COLO829 (cell line): ENCODE measurements around the gene ZNF365.
"Not testable (repeated sequence)": the region's sequence is repeated elsewhere in the genome, so short reads cannot be mapped to it uniquely, and the experiment has no call there.

Experiments used
- DNase-seq: peaks from one replicate; pipeline ENCODE4 v3.0.0; 2012; ENCODE audit warnings: low spot score

Gene ZNF365

GRCh38 chr10:62377966-62378365 is 3.8 kb downstream of the ZNF365 start:
- no peak for DNase-seq

- DNase-seq, result not testable (repeated sequence)
These were observed 4.7 kb downstream of the ZNF365 start for GRCh38 chr10:62378877-62379276.

- no peak for DNase-seq
These were observed 5.2 kb downstream of the ZNF365 start for GRCh38 chr10:62379394-62379793.

- DNase-seq, result peak; percentile 48
These were observed 5.8 kb downstream of the ZNF365 start for GRCh38 chr10:62380016-62380415.

- DNase-seq, result no peak
These were observed 7.4 kb downstream of the ZNF365 start for GRCh38 chr10:62381385-62382102.

GRCh38 chr10:62382831-62383230 is 8.7 kb downstream of the ZNF365 start:
- DNase-seq, result no peak

- peak; percentile 47 for DNase-seq
These were observed 9.9 kb downstream of the ZNF365 start for GRCh38 chr10:62384057-62384446.

- DNase-seq, result no peak
These were observed 10.4 kb downstream of the ZNF365 start for GRCh38 chr10:62384447-62385081.

GRCh38 chr10:62386356-62387320 is 12.5 kb downstream of the ZNF365 start:
- no peak for DNase-seq

GRCh38 chr10:62388328-62388727 is 14.2 kb downstream of the ZNF365 start:
- no peak for DNase-seq

GRCh38 chr10:62390497-62391176 is 16.5 kb downstream of the ZNF365 start:
- no peak for DNase-seq

GRCh38 chr10:62393237-62393636 is 19.1 kb downstream of the ZNF365 start:
- DNase-seq, result no peak

GRCh38 chr10:62394556-62395018 is 20.4 kb downstream of the ZNF365 start:
- no peak for DNase-seq

GRCh38 chr10:62395892-62396291 is 21.7 kb downstream of the ZNF365 start:
- DNase-seq, result no peak

- no peak for DNase-seq
These were observed 22.7 kb downstream of the ZNF365 start for GRCh38 chr10:62396864-62397263.

- no peak for DNase-seq
These were observed 25.0 kb downstream of the ZNF365 start for GRCh38 chr10:62399211-62399610.

- DNase-seq, result no peak
These were observed 28.3 kb downstream of the ZNF365 start for GRCh38 chr10:62402508-62402907.

GRCh38 chr10:62410528-62410927 is 36.4 kb downstream of the ZNF365 start:
- not testable (repeated sequence) for DNase-seq

GRCh38 chr10:62410934-62411333 is 36.8 kb downstream of the ZNF365 start:
- not testable (repeated sequence) for DNase-seq

GRCh38 chr10:62413048-62413447 is 38.9 kb downstream of the ZNF365 start:
- DNase-seq, result no peak

- DNase-seq, result no peak
These were observed 39.5 kb downstream of the ZNF365 start for GRCh38 chr10:62413652-62414051.

GRCh38 chr10:62414359-62414758 is 40.2 kb downstream of the ZNF365 start:
- DNase-seq, result no peak
